ENCODE data around the gene PDIA6. TPM values are rescaled to one million over a fixed set of nuclear protein-coding genes. Genes with fewer than 3 reads are reported as not detected.

The PDIA6 gene
- total RNA-seq, 1 donor from 2014 or later: 111 TPM

DNA sequence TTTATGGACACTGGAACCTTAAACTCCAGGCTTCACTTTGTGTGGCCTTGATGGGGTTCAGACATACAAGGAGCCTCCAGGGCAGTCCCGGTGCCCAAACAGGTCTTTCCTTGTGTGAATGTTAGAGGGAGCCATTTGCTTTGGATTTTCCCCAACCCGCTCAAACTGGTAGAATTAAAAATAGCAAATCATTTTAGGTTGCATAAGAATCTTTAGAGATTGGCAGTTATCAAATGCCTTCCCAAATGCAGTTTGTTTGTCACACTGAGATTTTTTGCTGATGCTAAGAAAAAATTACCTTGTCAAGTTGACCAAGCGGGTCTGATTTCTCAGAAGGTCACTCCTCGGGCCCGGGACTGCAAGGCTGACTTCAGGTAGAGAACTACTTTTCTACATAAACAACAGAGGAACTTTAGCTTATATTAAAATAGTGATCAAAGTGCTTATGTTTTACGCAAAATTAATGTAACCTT lies 54.7 kb downstream of the PDIA6 start:
- ATAC-seq (ENCODE audit: poor library complexity): no peak
- DNase-seq: no peak

DNA sequence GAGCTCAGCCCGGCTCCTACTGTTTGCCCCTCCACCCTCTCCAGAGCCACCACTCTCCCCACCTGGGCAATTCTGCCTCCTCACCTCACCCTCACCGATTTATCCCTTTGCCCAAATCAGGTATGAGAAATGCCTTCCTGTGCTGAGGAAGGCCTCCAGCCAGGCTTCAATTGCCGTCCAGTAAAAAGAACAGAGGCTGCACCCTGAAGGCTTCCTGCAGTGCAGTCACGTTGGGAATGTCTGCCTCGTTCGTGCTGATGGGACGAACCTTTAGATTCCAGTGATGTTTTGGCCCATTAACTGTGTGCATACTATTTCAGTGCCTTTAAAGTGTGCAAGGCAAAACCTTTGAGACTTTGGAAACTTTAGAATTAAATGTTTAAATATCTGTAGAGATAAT lies 57.0 kb downstream of the PDIA6 start:
- no peak for DNase-seq
- intact Hi-C loops (cut with DNase I): no loop called here
- no peak for ATAC-seq (ENCODE audit: poor library complexity)

More for the DNA sequence above, 54.7 kb downstream of the PDIA6 start:
- intact Hi-C loops (cut with DNase I): no loop called here

DNA sequence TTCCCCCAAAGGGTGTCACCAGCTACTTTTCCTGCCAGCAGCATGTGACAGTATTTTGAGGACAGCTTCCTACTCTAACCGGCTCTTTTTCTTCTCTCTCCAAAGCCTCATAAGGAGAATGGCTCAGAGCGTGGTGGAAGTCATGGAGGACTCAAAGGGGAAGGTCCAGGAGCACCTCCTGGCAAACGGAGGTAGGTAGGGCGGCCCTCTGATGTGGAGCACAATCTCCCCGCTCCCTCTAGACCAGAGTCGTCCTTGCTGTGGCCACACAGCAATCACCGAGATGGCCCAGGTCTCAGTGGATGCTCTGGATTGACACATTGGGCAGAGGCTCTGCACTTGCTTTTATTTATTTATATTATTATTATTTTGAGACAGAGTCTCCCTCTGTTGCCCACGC lies 58.7 kb downstream of the PDIA6 start:
- DNase-seq (no peak), ATAC-seq (ENCODE audit: poor library complexity) (no peak)
- intact Hi-C loops (cut with DNase I): no loop called here

DNA sequence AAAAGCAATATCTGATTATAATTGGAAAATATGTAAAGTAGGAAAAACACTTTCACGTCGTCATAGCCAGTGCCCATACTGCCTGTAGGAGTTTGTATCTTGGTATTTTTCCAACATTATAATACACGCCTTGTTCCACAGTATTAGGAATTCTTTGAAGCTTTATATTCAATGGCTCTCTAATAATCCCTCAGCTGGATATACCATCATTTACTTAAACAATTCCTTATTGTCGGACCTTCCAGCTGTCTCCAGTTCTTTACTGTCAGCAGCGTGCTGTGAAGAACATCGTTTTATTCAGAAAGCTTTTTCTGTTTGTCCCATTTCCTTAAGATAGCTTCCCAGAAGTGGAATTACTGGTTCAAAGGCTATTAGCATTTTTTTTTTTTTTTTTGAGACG lies 59.4 kb downstream of the PDIA6 start:
- intact Hi-C loops (cut with DNase I): no loop called here
- DNase-seq (no peak), ATAC-seq (ENCODE audit: poor library complexity) (no peak)

GRCh38 chr2:10752236-10752635 lies 60.3 kb downstream of the PDIA6 start:
- no peak for DNase-seq
- intact Hi-C loops (cut with DNase I): no loop called here
- no peak for ATAC-seq (ENCODE audit: poor library complexity)

GRCh38 chr2:10750610-10751009 lies 62.0 kb downstream of the PDIA6 start:
- intact Hi-C loops (cut with DNase I): no loop called here
- DNase-seq (no peak), ATAC-seq (ENCODE audit: poor library complexity) (no peak)

GRCh38 chr2:10742666-10743065 lies 69.9 kb downstream of the PDIA6 start:
- DNase-seq (no peak), ATAC-seq (ENCODE audit: poor library complexity) (no peak)
- intact Hi-C loops (cut with DNase I): no loop called here

GRCh38 chr2:10741139-10741538 lies 71.4 kb downstream of the PDIA6 start:
- intact Hi-C loops (cut with DNase I): no loop called here
- ATAC-seq (ENCODE audit: poor library complexity) (no peak), DNase-seq (no peak)

- intact Hi-C loops (cut with DNase I): no loop called here
- DNase-seq (no peak), ATAC-seq (ENCODE audit: poor library complexity) (no peak)
These were observed 72.4 kb downstream of the PDIA6 start for GRCh38 chr2:10740226-10740625.

DNA sequence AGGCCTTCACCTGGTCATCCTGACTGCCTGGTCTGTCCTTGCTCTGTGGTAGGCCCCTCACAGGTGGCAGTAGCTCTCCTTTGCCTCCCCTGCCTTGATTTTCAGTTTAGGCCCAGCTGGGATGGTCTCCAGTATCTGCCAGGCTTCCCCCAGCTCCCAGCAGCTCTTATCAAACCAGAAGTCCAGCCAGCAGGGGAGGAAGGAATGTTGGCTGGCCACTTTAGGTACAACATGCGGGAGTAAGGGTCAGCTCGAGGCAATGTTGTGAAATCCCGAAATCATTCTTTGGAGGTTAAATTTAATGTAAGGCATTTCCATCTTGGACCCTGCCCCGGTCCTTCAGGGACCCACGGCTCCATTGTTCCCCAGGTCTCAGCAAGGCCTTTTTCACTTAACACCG lies 74.4 kb downstream of the PDIA6 start:
- intact Hi-C loops (cut with DNase I): no loop called here
- ATAC-seq (ENCODE audit: poor library complexity) (no peak), DNase-seq (no peak)

- ATAC-seq (ENCODE audit: poor library complexity) (no peak), DNase-seq (no peak)
- intact Hi-C loops (cut with DNase I): no loop called here
These were observed 78.6 kb downstream of the PDIA6 start for GRCh38 chr2:10733980-10734379.

DNA sequence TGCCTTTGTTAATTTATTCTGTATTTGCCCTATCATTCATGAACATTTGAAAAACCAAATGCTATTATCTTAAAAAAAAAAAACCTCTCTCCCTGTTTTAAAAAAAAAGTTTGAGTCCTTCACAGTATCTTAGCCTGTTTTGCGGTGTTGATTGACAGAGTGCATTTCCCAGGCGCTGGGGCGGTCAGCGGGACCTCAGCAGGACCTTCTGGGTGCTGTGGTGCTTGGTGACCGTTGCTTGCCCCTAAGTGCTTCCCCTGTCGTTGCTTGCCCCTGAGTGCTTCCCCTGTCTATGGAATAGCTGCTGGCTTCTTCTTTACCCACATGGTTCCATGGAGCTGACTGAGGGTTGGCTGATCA lies 79.0 kb downstream of the PDIA6 start:
- intact Hi-C loops (cut with DNase I): no loop called here
- ATAC-seq (ENCODE audit: poor library complexity) (no peak), DNase-seq (no peak)

Other genes starting within 250 kb of the PDIA6 start
- gene NOL10, start 122.8 kb downstream of the PDIA6 start, total RNA-seq: 17.9 TPM
- 1.6 TPM for gene ATP6V1C2, start 91.2 kb downstream of the PDIA6 start, total RNA-seq
- not detected for gene KCNF1, start 99.1 kb upstream of the PDIA6 start, total RNA-seq